ENCODE data around the gene ERICH2.

The ERICH2 gene

DNA sequence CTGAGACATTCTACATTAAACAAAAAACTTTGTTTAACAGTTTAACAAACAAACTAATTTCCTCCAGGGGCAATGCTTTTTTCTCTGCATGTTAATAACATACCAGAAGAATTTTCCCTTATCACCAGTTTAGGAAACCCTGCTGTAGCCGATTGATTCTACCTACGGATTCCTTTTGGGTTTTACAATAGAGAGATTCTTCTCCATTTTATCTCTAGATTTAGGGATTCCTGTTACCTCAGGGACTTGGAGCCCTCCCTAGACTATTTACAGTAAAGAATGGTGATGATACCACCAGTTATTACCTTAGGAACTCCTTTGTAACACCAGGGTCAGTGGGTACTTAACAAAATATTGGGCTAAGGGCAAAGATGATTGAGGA, 5.3 kb upstream of the ERICH2 start:
- Histone ChIP-seq H3K27ac (no peak overlapping the region), H3K27me3 (peaks cover 18% of the 10 kb centered on the region), H3K4me1 (ENCODE audit: control insufficient read depth in 1 of 2, insufficient read depth in 1 of 2, low read depth in 1 of 2, low read length in 1 of 2) (peaks cover 0 to under 1% of the 10 kb centered on the region in 2 experiments), H3K36me3 (no peaks in the 10 kb centered on the region), H3K9me3 (no peaks in the 10 kb centered on the region), H3K4me3 (ENCODE audit: low read depth in 1 of 2, low read length in 1 of 2) (no peak overlapping the region)
- TF ChIP-seq, protein P1, sequence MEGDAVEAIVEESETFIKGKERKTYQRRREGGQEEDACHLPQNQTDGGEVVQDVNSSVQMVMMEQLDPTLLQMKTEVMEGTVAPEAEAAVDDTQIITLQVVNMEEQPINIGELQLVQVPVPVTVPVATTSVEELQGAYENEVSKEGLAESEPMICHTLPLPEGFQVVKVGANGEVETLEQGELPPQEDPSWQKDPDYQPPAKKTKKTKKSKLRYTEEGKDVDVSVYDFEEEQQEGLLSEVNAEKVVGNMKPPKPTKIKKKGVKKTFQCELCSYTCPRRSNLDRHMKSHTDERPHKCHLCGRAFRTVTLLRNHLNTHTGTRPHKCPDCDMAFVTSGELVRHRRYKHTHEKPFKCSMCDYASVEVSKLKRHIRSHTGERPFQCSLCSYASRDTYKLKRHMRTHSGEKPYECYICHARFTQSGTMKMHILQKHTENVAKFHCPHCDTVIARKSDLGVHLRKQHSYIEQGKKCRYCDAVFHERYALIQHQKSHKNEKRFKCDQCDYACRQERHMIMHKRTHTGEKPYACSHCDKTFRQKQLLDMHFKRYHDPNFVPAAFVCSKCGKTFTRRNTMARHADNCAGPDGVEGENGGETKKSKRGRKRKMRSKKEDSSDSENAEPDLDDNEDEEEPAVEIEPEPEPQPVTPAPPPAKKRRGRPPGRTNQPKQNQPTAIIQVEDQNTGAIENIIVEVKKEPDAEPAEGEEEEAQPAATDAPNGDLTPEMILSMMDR (IDR thresholded peaks at IDR 0.05) = no peak

DNA sequence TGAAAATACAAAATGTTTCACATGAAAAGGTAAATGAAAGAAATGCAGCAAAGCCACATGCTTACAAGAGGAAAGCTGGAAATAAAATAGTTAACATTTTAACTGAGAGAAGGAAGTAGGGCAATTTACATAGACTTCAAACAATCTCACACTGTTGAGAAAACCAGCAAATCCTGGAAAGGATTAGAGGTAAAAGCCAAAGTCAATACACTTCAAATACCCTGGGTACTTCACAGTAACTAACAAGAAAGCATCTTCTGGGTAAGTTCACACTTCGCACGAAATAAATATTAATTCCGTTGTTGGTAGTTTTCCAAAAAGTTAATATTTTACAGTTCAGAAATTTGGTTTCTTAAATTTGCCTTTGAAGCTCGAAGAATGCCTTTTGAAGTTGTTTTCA, 3.5 kb upstream of the ERICH2 start:
- H3K27me3 ChIP-seq = peaks cover 36% of the 10 kb centered on the region
- no peak overlapping the region for H3K4me3 ChIP-seq (ENCODE audit: low read depth in 1 of 2, low read length in 1 of 2)
- H3K4me1 ChIP-seq (ENCODE audit: control insufficient read depth in 1 of 2, insufficient read depth in 1 of 2, low read depth in 1 of 2, low read length in 1 of 2) = peaks cover 9 to 11% of the 10 kb centered on the region in 2 experiments
- no peaks in the 10 kb centered on the region for H3K36me3 ChIP-seq
- no peak overlapping the region for H3K27ac ChIP-seq
- TF ChIP-seq, protein P1 (IDR thresholded peaks at IDR 0.05) = no peak
- H3K9me3 ChIP-seq = no peaks in the 10 kb centered on the region

DNA sequence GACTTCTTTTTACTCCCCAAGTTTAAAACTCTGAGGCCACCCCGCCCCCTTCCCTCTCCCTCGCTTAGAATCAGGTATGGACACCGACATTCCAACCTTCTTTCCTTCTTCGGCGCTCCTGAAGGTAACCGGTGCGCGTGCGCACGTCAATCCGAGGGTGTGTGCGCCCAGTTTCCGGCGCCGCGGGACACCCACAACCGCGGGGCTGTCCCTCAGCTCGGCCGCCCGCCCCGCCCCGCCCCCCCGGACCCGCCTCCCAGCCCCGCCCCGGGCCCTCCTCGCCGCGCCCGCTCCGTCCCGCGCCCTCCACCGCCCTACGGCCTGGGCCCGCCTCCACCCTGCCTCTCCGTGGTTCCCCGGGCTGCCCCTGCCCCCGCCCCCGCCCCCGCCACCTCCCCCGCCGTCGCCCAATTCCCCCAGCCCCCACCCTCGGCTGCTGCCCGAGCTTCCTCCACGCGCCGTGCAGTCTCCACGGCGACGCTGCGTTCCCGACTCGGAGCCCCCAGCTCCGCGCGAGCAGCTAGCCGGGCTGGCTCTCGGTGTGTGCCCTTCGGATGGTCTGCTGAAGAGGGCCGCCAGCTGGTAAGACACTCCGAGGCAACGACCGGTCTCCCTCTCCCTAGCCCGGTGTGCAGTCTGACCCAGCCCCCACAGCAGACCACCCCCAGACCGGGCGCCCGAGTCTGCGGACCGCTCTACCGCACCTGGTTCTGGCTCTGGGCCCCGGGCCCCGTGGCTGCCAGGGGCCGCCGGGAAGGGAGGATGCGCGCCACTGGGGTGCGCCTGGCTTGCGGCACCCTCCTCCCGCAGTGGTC, 635 bp downstream of the ERICH2 start:
- H3K4me1 ChIP-seq (ENCODE audit: control insufficient read depth in 1 of 2, insufficient read depth in 1 of 2, low read depth in 1 of 2, low read length in 1 of 2) = peaks cover 9 to 11% of the 10 kb centered on the region in 2 experiments
- TF ChIP-seq, protein P1 (IDR thresholded peaks at IDR 0.05) = no peak
- H3K27me3 ChIP-seq = peaks cover 74% of the 10 kb centered on the region
- H3K36me3 ChIP-seq = no peaks in the 10 kb centered on the region
- no peak overlapping the region for H3K27ac ChIP-seq
- peak overlapping the region; percentile 59 to 62 for H3K4me3 ChIP-seq (ENCODE audit: low read depth in 1 of 2, low read length in 1 of 2)
- no peaks in the 10 kb centered on the region for H3K9me3 ChIP-seq

DNA sequence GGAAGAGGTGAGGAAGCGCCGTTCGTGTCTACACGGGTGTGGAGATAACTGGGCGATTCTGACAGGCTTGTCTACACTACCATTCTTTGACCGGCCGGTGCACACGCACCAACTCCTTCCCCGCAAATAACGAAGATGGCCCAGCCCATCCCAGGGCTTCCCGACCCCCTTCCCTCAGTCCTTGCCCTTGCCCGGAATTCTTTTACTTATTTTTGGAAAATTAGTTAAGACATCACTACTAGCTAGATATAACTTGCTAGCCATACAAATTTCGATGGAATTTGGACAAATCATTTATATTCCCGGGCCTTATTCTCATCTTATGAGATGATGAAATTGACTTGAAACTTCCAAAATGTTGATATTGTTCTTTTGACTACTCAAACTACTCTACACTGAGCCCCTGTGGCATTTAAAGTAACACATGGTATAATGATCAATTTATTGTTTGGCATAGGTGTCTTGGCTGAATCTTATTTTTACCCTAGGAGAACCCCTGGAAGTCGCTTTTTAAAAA, 1.3 kb downstream of the ERICH2 start:
- no peaks in the 10 kb centered on the region for H3K9me3 ChIP-seq
- TF ChIP-seq, protein P1 (IDR thresholded peaks at IDR 0.05) = no peak
- no peaks in the 10 kb centered on the region for H3K36me3 ChIP-seq
- H3K4me3 ChIP-seq (ENCODE audit: low read depth in 1 of 2, low read length in 1 of 2) = peak overlapping the region; percentile 54 to 59
- H3K4me1 ChIP-seq (ENCODE audit: control insufficient read depth in 1 of 2, insufficient read depth in 1 of 2, low read depth in 1 of 2, low read length in 1 of 2) = peaks cover 9 to 11% of the 10 kb centered on the region in 2 experiments
- peaks cover 80% of the 10 kb centered on the region for H3K27me3 ChIP-seq
- H3K27ac ChIP-seq = no peak overlapping the region

DNA sequence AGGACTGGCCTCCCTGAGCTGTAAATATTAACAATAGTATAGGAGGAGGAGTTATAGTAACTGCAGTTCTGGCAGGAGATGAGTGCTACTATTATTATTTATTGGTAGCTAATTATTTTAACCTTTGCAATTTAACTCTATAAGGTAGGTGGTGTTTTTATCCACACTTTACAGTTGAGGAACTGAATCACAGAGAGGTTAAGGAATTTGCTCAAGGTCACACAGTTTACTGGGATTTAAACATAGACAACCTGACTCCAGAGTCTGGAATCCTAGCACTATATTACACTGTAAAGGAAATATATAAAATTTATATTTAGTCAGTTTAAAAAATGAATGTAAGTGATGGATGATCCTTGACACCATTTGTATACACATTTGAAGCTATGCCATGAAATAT, 2.1 kb downstream of the ERICH2 start:
- TF ChIP-seq, protein P1 (IDR thresholded peaks at IDR 0.05) = no peak
- Histone ChIP-seq H3K27me3 (peaks cover 88% of the 10 kb centered on the region), H3K36me3 (no peaks in the 10 kb centered on the region), H3K27ac (no peak overlapping the region), H3K4me1 (ENCODE audit: control insufficient read depth in 1 of 2, insufficient read depth in 1 of 2, low read depth in 1 of 2, low read length in 1 of 2) (peaks cover 9 to 11% of the 10 kb centered on the region in 2 experiments), H3K4me3 (ENCODE audit: low read depth in 1 of 2, low read length in 1 of 2) (no peak overlapping the region), H3K9me3 (no peaks in the 10 kb centered on the region)
